Panc1 (cell line): Measurements from ENCODE around the gene UBE2J2. TPM values are rescaled to one million over a fixed set of nuclear protein-coding genes. Genes with fewer than 3 reads are reported as not detected.

Experiments
- ATAC-seq: fragments of 200-7000 bp; cut with Tn5 transposase; 2 replicates; pipeline ENCODE4 v1.9.1; 2020; ENCODE audit warnings: mild to moderate bottlenecking, moderate library complexity
- BruUV-seq: library from RNA; stranded (reverse); fragments of 400-500 nt; replicated peaks from 2 replicates; lab custom pipeline; 2021; lab: Mats Ljungman, UMichigan
- CTCF ChIA-PET: fragments of 300-600 bp; sonication (Branson Sonifier 250); formaldehyde crosslinking; loops from one replicate; lab custom pipeline; 2022; ENCODE audit warnings: antibody characterized with exemption; lab: Charles Lee
- POLR2A ChIA-PET: fragments of 300-600 bp; sonication (Branson Sonifier 250); formaldehyde crosslinking; loops from one replicate; lab custom pipeline; 2022; ENCODE audit warnings: antibody characterized with exemption; lab: Charles Lee
- DNase-seq: peaks from one replicate; pipeline ENCODE4 v3.0.0-alpha.2; 2010; ENCODE audit warnings: low read depth, low spot score
- H3K27ac ChIP-seq: 2 replicates; pipeline ENCODE4 v1.5.1; 2011; ENCODE audit warnings: mild to moderate bottlenecking, low read length, inconsistent platforms
- H3K27me3 ChIP-seq: fragments of 200-500 bp; sonication (Bioruptor generic); 2 replicates; pipeline ENCODE4 v1.6.0; 2014; ENCODE audit warnings: low read length, inconsistent platforms; ENCODE audit not compliant: control insufficient read depth, insufficient read depth
- H3K36me3 ChIP-seq: fragments of 200-500 bp; sonication (Bioruptor generic); 2 replicates; pipeline ENCODE4 v1.5.1; 2014; ENCODE audit warnings: inconsistent platforms, mild to moderate bottlenecking, low read length, moderate library complexity; ENCODE audit not compliant: control insufficient read depth, insufficient read depth
- H3K4me1 ChIP-seq: 2 replicates; pipeline ENCODE4 v1.5.1; 2011; ENCODE audit warnings: inconsistent platforms, mild to moderate bottlenecking, low read length, moderate library complexity; ENCODE audit not compliant: control insufficient read depth, insufficient read depth
- H3K4me3 ChIP-seq, 2 experiments: 2 replicates each; pipeline ENCODE4 v1.5.1; 2011 to 2012; ENCODE audit warnings: low read depth in 2 of 2, low read length in 2 of 2, mild to moderate bottlenecking in 2 of 2, inconsistent platforms in 1 of 2, moderate library complexity in 1 of 2
- H3K9me3 ChIP-seq: fragments of 200-500 bp; sonication (Bioruptor generic); 2 replicates; pipeline ENCODE4 v1.5.1; 2014; ENCODE audit warnings: low read depth, mild to moderate bottlenecking, inconsistent platforms, low read length, moderate library complexity; ENCODE audit not compliant: control insufficient read depth, insufficient read depth
- CTCF ChIP-seq: fragments of 450-650 bp; IDR thresholded peaks from 2 replicates; pipeline ENCODE4 v1.5.1; 2017; ENCODE audit warnings: mild to moderate bottlenecking
- POLR2AphosphoS5 ChIP-seq: IDR thresholded peaks from 2 replicates; pipeline ENCODE4 v1.6.1; 2012; ENCODE audit warnings: mild to moderate bottlenecking, low read depth, low read length, moderate library complexity
- REST ChIP-seq, 2 experiments: IDR thresholded peaks; 2 replicates each; pipeline ENCODE4 v1.6.1; 2011 to 2012; ENCODE audit warnings: low read depth in 2 of 2, control low read depth in 1 of 2, low read length in 1 of 2, mild to moderate bottlenecking in 1 of 2, moderate library complexity in 1 of 2; ENCODE audit not compliant: insufficient read depth in 1 of 2
- SIN3A ChIP-seq: IDR thresholded peaks from 2 replicates; pipeline ENCODE4 v1.6.1; 2012; ENCODE audit warnings: low read depth, mild to moderate bottlenecking, low read length, moderate library complexity, borderline replicate concordance; ENCODE audit not compliant: insufficient read depth
- TCF7L2 ChIP-seq: IDR thresholded peaks from 2 replicates; pipeline ENCODE4 v1.6.1; 2011; ENCODE audit warnings: mild to moderate bottlenecking, low read depth, low read length, inconsistent platforms
- in situ Hi-C: cut with HindIII; loops from 2 replicates; pipeline ENCODE4 v1.10.0; 2016; ENCODE audit warnings: low sequenced_read_pairs, low pct_unique_long_range_greater_than_20kb
- intact Hi-C: fragments of 100-400 bp; cut with micrococcal nuclease; formaldehyde crosslinking; loops from one replicate; pipeline ENCODE4 v1.10.0; 2022; ENCODE audit not compliant: unreplicated experiment
- total RNA-seq: library from RNA; stranded (reverse); gene quantifications from one replicate; pipeline ENCODE4 v1.2.1, GENCODE V29; 2021; ENCODE audit not compliant: unreplicated experiment

The UBE2J2 gene
- total RNA-seq, 1 experiment from 2014 or later, result 101 TPM

DNA sequence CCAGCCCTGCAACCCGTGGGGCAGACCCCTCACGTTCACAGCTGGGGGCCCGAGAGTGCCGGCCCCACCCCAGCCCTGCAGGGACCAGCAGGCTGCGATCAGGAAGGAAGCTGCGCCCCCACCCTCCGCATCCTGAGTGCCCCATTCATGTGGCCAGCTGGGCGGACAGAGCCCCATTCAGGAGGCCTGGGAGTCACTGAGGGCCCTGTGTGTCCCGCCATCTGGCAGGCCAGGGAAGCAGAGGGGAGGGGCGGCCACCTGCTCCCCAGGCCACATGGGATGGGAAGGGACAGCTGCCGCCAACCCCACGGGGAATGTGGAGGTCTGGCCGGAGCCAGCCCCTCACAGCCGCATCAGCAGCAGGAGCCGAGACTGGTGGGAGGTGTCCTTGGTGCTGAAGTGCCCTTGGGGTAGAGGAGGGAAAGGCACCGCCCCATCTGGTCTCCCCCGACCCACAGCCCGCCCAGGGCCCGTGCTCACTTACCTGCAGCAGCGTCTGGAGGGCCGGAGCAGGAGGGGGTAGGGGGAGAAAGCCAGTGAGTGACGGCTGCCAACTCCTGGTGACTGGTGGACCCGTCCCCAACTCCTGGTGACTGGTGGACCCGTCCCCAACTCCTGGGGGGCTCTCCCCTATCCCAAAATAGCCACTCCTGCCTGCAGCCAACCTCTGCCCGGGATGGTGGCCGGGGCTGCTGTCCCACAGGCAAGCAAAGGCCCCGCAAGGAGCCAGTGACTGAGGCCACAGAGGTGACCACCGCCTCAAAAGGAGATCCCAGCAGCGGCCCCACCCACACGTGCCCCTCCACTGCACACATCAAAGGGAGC lies 25.4 kb upstream of the UBE2J2 start:
- Histone ChIP-seq H3K27me3 (no peaks in the 10 kb centered on the region), H3K4me3 (no peak overlapping the region), H3K27ac (no peak overlapping the region), H3K36me3 (no peaks in the 10 kb centered on the region), H3K9me3 (no peaks in the 10 kb centered on the region), H3K4me1 (peaks cover 5% of the 10 kb centered on the region)
- POLR2A ChIA-PET, result no interaction called here
- BruUV-seq, result no TSS peak
- TF ChIP-seq TCF7L2 (no peak), REST (IDR thresholded peaks at IDR 0.05; ENCODE audit: insufficient read depth in 1 of 2, low read depth in 2 of 2, low read length in 1 of 2) (peak; percentile 92 to 93)
- DNase-seq (no peak), ATAC-seq (no peak)
- CTCF ChIA-PET, result no interaction called here
- intact Hi-C loops, result no loop called here
- in situ Hi-C loops, result no loop called here

GRCh38 chr1:1297802-1298424 lies 24.3 kb upstream of the UBE2J2 start:
- in situ Hi-C loops, result no loop called here
- Histone ChIP-seq H3K36me3 (no peaks in the 10 kb centered on the region), H3K4me3 (no peak overlapping the region), H3K4me1 (no peaks in the 10 kb centered on the region), H3K27ac (no peak overlapping the region), H3K27me3 (no peaks in the 10 kb centered on the region), H3K9me3 (no peaks in the 10 kb centered on the region)
- intact Hi-C loops, result no loop called here
- TF ChIP-seq POLR2AphosphoS5, result no peak
- TF ChIP-seq TCF7L2, result no peak
- no peak for TF ChIP-seq CTCF
- TF ChIP-seq SIN3A, result no peak
- TF ChIP-seq REST (IDR thresholded peaks at IDR 0.05; ENCODE audit: insufficient read depth in 1 of 2, low read depth in 2 of 2, low read length in 1 of 2), result no peak
- ChIA-PET POLR2A (interaction anchor here (0.8 kb wide), 1 partner anchor 137 kb away, joined by 5 read pairs; no protein-coding TSS in a partner anchor), CTCF (no interaction called here)
- DNase-seq (no peak), ATAC-seq (no peak)
- no TSS peak for BruUV-seq
